ENCODE data around the gene ADGRL1. TPM values are rescaled to one million over a fixed set of nuclear protein-coding genes. Genes with fewer than 3 reads are reported as not detected.

Gene ADGRL1
- total and polyA plus RNA-seq, 10 of the 15 experiments (the other 5 are each of a cell fraction or from before 2014, with no cell fraction given), result 0.05 to 4.8 (median 0.71) TPM

- Histone ChIP-seq H4K20me1 (ENCODE audit: control insufficient read depth, insufficient read depth) (no peaks in the 10 kb centered on the region; the same call in 1 of the 2 replicates), H3K9ac (ENCODE audit: control insufficient read depth, insufficient read depth, low read length) (no peak overlapping the region), H3K4me1 (ENCODE audit: control insufficient read depth, insufficient read depth, low read length) (no peaks in the 10 kb centered on the region), H3K9me3 (replicated peaks; ENCODE audit: control insufficient read depth, insufficient read depth, low read length) (no peaks in the 10 kb centered on the region), H3K4me2 (ENCODE audit: control insufficient read depth, insufficient read depth) (no peak overlapping the region), H3K36me3 (ENCODE audit: control insufficient read depth in 2 of 2, insufficient read depth in 2 of 2, low read length in 1 of 2) (no peaks in the 10 kb centered on the region), H3K27me3 (replicated peaks in 1 of 2; ENCODE audit: control insufficient read depth in 2 of 2, insufficient read depth in 2 of 2, low read length in 1 of 2) (no peaks in the 10 kb centered on the region), H3K4me3 (no peak overlapping the region), H3K27ac (ENCODE audit: control insufficient read depth, insufficient read depth) (no peak overlapping the region), H2AFZ (ENCODE audit: control insufficient read depth, low read depth, low read length) (no peak overlapping the region), H3K79me2 (ENCODE audit: control insufficient read depth, insufficient read depth, low read length) (no peaks in the 10 kb centered on the region)
- RAD21 ChIA-PET (ENCODE audit: unreplicated experiment), result no interaction called here
- WGBS (ENCODE audit: insufficient coverage, insufficient replicate concordance, low lambda C conversion rate, missing lambda C conversion rate), result 23% methylated on average over 12 of the region's 12 CpGs
- no peak for TF ChIP-seq POLR2A (IDR thresholded peaks at IDR 0.05; ENCODE audit: low read depth, low read length)
- no peak for TF ChIP-seq STAT1 (conservative IDR thresholded peaks at IDR 0.05)
- TF ChIP-seq NBN (IDR thresholded peaks at IDR 0.05), result no peak
- TF ChIP-seq HCFC1 (IDR thresholded peaks at IDR 0.05; ENCODE audit: low read length), result no peak
- no peak for TF ChIP-seq ZZZ3 (IDR thresholded peaks at IDR 0.05; ENCODE audit: control insufficient read depth, insufficient read length, low read depth)
- TF ChIP-seq RFX5 (IDR thresholded peaks at IDR 0.05; ENCODE audit: low read depth, low read length), result no peak
- no peak for TF ChIP-seq BMI1 (IDR thresholded peaks at IDR 0.05; ENCODE audit: borderline replicate concordance)
- no peak for TF ChIP-seq IRF3 (IDR thresholded peaks at IDR 0.05)
- TF ChIP-seq, protein P1, sequence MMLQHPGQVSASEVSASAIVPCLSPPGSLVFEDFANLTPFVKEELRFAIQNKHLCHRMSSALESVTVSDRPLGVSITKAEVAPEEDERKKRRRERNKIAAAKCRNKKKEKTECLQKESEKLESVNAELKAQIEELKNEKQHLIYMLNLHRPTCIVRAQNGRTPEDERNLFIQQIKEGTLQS (IDR thresholded peaks at IDR 0.05; ENCODE audit: borderline replicate concordance, extremely low read depth, low read depth, low read length), result no peak
- no peak for TF ChIP-seq POLR2AphosphoS5 (IDR thresholded peaks at IDR 0.05; ENCODE audit: low read length)
- TF ChIP-seq MEF2A (IDR thresholded peaks at IDR 0.05; ENCODE audit: insufficient read depth, low read depth, low read length), result no peak
- no TSS peak for BruUV-seq (replicated peaks)
- ATAC-seq (no peak), FAIRE-seq (no peak), DNase-seq (ENCODE audit: low read depth, low spot score) (no peak)
- in situ Hi-C loops (cut with MboI), result no loop called here
- CTCF ChIA-PET, result interaction anchor here (0.6 to 2.2 kb wide), 2 partner anchors 22 to 36 kb away, joined by 3 to 7 read pairs; partner anchors contain the start of gene ASF1B
- SMC1A ChIA-PET (ENCODE audit: uncharacterized antibody, unreplicated experiment), result no interaction called here
- POLR2A ChIA-PET, result interaction anchor here (0.6 kb wide), 1 partner anchor 55 kb away, joined by 7 read pairs; no protein-coding TSS in a partner anchor
- intact Hi-C loops (cut with micrococcal nuclease; ENCODE audit: unreplicated experiment), result no loop called here
These were observed 46.9 kb downstream of the ADGRL1 start for GRCh38 chr19:14159059-14159458.

Measured in GM12878 (cell line).